ENCODE data around the gene LIPH. TPM values are rescaled to one million over a fixed set of nuclear protein-coding genes. Genes with fewer than 3 reads are reported as not detected.

The LIPH gene
- total RNA-seq, 4 donors from 2014 or later = 5.8 to 27.5 (median 22.1) TPM

DNA sequence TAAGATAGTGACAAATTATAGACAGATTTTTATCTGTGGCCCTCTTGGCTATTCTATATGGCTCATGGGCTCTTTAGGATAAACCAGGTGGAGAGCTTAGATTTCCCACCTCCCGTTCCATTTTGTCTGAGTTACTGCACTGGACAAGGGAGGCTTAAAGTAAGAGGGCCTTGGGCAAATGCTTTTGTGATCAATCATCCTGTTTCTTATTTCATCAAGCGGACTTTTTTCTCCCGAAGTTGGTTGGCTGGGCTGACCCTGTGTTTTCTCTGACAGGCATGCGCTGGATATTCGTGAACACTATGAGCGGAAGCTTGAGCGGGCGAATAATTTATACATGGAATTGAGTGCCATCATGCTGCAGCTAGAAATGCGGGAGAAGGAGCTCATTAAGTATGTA lies 86.9 kb downstream of the LIPH start:
- no peaks in the 10 kb centered on the region for H3K27me3 ChIP-seq
- H3K9me3 ChIP-seq = no peaks in the 10 kb centered on the region
- peaks cover 0 to 68% (median 0%) of the 10 kb centered on the region in 3 donors for H3K36me3 ChIP-seq
- TF ChIP-seq POLR2A (IDR thresholded peaks at IDR 0.05) = no peak
- TF ChIP-seq, protein P1, sequence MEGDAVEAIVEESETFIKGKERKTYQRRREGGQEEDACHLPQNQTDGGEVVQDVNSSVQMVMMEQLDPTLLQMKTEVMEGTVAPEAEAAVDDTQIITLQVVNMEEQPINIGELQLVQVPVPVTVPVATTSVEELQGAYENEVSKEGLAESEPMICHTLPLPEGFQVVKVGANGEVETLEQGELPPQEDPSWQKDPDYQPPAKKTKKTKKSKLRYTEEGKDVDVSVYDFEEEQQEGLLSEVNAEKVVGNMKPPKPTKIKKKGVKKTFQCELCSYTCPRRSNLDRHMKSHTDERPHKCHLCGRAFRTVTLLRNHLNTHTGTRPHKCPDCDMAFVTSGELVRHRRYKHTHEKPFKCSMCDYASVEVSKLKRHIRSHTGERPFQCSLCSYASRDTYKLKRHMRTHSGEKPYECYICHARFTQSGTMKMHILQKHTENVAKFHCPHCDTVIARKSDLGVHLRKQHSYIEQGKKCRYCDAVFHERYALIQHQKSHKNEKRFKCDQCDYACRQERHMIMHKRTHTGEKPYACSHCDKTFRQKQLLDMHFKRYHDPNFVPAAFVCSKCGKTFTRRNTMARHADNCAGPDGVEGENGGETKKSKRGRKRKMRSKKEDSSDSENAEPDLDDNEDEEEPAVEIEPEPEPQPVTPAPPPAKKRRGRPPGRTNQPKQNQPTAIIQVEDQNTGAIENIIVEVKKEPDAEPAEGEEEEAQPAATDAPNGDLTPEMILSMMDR (IDR thresholded peaks at IDR 0.05) = no peak
- no peak overlapping the region for H3K4me3 ChIP-seq
- H3K27ac ChIP-seq = no peak overlapping the region
- no peak for DNase-seq
- H3K4me1 ChIP-seq = no peaks in the 10 kb centered on the region

DNA sequence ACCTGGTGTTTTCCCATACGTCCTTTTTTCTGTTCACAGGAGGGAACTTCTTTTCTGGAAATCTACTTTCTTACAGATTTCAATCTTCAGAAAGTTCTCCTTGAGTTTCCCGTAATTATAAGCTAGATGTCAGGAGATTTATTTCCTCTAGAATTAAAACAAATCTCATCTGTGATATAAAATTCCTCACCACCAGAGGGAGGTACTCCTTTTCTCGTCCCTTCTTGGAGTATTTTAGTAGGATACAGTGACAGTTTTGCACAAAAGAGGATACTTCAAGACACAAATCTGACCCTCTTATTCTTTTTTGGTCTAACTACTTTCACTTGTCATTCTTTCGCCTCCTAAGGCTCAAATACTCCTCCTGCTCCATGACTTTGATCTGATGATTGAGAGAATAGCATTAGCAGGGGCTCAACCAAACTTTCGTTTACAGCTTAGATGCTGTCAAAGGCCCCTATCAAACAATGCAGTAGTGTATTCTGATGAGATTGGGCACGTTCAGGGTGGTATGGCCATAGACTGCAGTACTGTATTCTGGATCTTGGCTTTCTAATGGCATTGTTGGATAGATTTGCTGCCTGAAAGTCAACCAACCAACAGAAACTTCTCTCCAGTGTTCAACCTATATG lies 91.6 kb downstream of the LIPH start:
- H3K36me3 ChIP-seq = peaks cover 0 to 41% (median 0%) of the 10 kb centered on the region in 3 donors
- H3K27ac ChIP-seq = no peak overlapping the region
- H3K9me3 ChIP-seq = no peaks in the 10 kb centered on the region
- H3K27me3 ChIP-seq = no peaks in the 10 kb centered on the region
- no peaks in the 10 kb centered on the region for H3K4me1 ChIP-seq
- no peak overlapping the region for H3K4me3 ChIP-seq
- no peak for DNase-seq
- TF ChIP-seq, protein P1 (IDR thresholded peaks at IDR 0.05) = peak in 4 of 6 experiments; percentile 15 to 54 (median 50)
- TF ChIP-seq POLR2A (IDR thresholded peaks at IDR 0.05) = no peak

DNA sequence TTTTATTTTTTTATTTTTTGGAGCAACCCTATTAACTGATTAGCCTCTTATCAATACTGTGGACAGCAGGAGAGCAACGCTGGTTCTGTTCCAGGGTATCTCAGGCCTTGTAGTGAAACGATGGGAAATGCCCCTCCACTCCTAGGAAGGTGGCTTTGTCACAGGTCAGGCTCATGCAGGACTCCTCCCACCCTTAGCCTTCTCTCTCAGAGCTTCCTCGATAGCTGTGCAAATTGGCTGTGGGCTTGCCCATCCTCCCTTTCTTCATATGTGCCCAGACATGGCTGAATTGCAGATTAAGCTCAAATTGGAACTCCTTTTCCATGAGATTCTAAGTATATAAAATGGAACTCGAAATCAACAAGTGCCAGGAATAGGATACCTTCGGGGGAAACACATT lies 92.1 kb downstream of the LIPH start:
- H3K9me3 ChIP-seq = no peaks in the 10 kb centered on the region
- DNase-seq = no peak
- no peak overlapping the region for H3K27ac ChIP-seq
- H3K27me3 ChIP-seq = no peaks in the 10 kb centered on the region
- no peaks in the 10 kb centered on the region for H3K4me1 ChIP-seq
- H3K36me3 ChIP-seq = peaks cover 0 to 36% (median 0%) of the 10 kb centered on the region in 3 donors
- H3K4me3 ChIP-seq = no peak overlapping the region
- TF ChIP-seq POLR2A (IDR thresholded peaks at IDR 0.05) = no peak

DNA sequence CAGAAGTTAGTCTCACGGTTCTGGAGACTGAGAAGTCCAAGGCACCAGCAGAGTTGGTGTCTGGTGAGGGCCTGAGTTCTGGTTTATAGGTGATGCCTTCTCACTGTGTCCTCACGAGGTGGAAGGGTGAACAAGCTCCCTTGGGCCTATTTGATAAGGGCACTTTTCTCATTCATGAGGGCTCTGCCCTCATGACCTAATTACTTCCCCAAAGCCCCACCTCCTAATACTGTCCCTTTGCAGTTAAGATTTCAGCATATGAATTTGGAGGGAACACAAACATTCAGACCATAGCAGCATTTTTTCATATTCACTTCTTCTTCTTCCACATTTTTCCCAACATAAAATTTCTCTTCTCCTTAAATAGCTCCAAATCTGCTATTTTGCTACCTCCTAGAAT lies 95.0 kb downstream of the LIPH start:
- H3K27ac ChIP-seq = no peak overlapping the region
- no peaks in the 10 kb centered on the region for H3K4me1 ChIP-seq
- DNase-seq = no peak
- TF ChIP-seq POLR2A (IDR thresholded peaks at IDR 0.05) = no peak
- TF ChIP-seq, protein P1 (IDR thresholded peaks at IDR 0.05) = no peak
- no peaks in the 10 kb centered on the region for H3K9me3 ChIP-seq
- no peaks in the 10 kb centered on the region for H3K27me3 ChIP-seq
- H3K36me3 ChIP-seq = peaks cover 0 to 17% (median 0%) of the 10 kb centered on the region in 3 donors
- no peak overlapping the region for H3K4me3 ChIP-seq

Other genes starting within 250 kb of the LIPH start
- gene MAP3K13, start 189.5 kb downstream of the LIPH start, total RNA-seq = 10 to 100 TPM; 40.4 to 60.2 (median 52.1) TPM
- gene TMEM41A, start 53.6 kb downstream of the LIPH start, total RNA-seq = 100 to 1,000 TPM in 2 of 4 donors, 10 to 100 TPM in 2; 19.8 to 114 (median 90.1) TPM
- 10 to 100 TPM; 21.8 to 48.7 (median 28.7) TPM for gene SENP2, start 33.7 kb upstream of the LIPH start, total RNA-seq